CD4-positive, alpha-beta T cell treated with Interleukin-4 for 4 hours (primary cell): ENCODE results near the gene DNAAF2.
A peak's percentile ranks its signal among the peaks of the same experiment; 100 is the strongest.
"Not testable (repeated sequence)": the region's sequence is repeated elsewhere in the genome, so short reads cannot be mapped to it uniquely, and the experiment has no call there.

Experiments
- DNase-seq: peaks from one replicate; pipeline ENCODE4 v3.0.0-alpha.2; 2020

DNAAF2 gene, protein sequence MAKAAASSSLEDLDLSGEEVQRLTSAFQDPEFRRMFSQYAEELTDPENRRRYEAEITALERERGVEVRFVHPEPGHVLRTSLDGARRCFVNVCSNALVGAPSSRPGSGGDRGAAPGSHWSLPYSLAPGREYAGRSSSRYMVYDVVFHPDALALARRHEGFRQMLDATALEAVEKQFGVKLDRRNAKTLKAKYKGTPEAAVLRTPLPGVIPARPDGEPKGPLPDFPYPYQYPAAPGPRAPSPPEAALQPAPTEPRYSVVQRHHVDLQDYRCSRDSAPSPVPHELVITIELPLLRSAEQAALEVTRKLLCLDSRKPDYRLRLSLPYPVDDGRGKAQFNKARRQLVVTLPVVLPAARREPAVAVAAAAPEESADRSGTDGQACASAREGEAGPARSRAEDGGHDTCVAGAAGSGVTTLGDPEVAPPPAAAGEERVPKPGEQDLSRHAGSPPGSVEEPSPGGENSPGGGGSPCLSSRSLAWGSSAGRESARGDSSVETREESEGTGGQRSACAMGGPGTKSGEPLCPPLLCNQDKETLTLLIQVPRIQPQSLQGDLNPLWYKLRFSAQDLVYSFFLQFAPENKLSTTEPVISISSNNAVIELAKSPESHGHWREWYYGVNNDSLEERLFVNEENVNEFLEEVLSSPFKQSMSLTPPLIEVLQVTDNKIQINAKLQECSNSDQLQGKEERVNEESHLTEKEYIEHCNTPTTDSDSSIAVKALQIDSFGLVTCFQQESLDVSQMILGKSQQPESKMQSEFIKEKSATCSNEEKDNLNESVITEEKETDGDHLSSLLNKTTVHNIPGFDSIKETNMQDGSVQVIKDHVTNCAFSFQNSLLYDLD

DNA sequence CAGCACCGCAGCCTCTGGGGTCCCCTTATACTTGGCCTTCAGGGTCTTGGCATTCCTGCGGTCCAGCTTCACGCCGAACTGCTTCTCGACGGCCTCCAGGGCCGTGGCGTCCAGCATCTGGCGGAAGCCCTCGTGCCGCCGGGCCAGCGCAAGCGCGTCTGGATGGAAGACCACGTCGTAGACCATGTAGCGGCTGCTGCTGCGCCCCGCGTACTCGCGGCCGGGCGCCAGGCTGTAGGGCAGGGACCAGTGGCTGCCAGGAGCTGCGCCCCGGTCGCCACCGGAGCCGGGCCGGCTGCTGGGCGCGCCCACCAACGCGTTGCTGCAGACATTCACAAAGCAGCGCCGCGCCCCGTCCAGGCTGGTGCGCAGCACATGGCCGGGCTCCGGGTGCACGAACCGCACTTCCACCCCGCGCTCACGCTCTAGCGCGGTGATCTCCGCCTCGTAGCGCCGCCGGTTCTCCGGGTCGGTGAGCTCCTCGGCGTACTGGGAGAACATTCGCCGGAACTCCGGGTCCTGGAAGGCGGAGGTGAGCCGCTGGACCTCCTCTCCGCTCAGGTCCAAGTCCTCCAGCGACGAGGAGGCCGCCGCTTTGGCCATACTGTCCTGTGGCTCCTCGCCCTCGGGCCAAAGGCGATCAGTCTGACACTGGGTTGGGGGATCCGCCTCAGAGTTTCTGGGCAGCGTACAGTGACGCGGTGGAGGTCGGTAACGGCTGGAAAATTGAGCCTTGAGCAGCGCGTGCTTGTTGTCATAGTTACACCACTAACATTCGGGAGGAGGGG, at the start of gene DNAAF2:
Gene DNAAF2 (minus strand): TSS at position 698 of the 788 bp plus-strand sequence. CDS start 95 bp downstream, at position 603.
- DNase-seq, result peak; percentile 80

DNA sequence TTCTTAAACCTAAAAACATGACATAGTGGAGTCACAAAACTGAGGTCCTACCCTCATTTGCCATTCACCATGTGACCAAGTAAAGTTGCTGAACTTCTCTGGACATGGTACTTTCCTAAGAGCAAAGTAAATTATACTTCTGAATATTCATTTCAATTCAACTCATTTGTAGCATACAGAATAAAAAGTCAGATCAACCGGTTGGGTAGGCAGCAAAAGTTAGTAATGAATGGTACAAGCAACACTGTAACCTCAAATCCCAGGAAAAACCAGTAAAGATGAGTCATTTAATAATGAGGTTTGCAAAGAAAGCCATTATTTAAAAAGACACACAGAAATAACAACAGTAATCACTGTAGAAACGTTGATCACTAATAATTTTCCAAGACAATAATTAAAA, 44.2 kb upstream of the DNAAF2 start:
- no peak for DNase-seq

DNA sequence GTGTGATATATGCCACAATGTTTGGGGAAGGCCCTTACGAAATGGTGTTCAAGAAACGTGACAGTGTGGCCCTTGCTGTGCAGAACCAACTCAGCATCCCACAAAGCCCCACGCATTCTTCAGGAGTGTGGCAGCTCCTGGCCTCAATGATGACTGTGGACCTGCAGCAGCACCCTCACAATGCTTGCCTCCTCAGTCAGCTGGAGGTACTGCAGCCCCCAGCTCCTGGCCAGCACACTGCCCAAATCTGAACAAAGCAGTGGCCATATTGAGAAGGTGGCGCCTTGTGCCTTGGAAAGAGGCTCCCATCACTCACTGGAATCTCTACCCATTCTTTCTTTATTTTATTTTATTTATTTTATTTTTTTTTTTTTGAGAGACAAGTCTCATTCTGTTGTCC, 42.6 kb upstream of the DNAAF2 start:
- no peak for DNase-seq

DNA sequence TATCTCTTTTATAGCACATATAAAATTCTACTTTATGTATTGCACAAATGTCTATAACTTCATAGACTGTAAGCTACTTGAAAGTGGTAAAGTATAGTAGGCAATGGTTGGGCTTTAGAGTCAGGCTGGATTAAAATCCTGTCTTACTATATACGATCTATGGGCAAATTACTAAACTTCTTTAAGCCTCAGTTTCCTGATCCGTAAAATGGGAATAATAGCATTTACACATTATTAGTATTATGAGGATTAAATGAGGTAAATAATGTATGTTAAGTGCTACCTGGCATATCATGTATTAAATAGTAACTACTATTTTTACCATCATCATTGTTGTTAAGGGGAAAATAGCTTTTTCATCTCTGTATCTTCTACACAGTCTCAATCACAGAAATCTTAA, 38.5 kb upstream of the DNAAF2 start:
- no peak for DNase-seq

DNA sequence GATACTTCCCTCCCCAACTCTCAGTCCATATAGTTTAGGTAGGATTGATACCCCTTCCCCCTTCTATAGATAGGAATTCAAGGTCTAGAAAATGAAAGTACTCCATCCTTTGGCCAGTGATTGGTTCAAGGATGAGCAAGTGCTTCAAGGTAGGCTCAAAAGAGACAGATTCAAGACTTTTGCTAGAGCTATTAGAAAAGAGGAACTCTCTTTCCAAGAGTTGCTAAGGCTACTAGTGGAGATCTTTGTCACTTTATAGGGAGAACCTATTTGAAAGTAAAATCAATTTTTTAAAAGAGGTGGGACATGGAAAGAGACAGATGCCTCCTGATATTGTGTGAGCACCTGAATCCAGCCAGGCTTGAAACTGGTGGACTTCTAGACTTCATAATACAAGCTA, 35.4 kb upstream of the DNAAF2 start:
- DNase-seq, result no peak

DNA sequence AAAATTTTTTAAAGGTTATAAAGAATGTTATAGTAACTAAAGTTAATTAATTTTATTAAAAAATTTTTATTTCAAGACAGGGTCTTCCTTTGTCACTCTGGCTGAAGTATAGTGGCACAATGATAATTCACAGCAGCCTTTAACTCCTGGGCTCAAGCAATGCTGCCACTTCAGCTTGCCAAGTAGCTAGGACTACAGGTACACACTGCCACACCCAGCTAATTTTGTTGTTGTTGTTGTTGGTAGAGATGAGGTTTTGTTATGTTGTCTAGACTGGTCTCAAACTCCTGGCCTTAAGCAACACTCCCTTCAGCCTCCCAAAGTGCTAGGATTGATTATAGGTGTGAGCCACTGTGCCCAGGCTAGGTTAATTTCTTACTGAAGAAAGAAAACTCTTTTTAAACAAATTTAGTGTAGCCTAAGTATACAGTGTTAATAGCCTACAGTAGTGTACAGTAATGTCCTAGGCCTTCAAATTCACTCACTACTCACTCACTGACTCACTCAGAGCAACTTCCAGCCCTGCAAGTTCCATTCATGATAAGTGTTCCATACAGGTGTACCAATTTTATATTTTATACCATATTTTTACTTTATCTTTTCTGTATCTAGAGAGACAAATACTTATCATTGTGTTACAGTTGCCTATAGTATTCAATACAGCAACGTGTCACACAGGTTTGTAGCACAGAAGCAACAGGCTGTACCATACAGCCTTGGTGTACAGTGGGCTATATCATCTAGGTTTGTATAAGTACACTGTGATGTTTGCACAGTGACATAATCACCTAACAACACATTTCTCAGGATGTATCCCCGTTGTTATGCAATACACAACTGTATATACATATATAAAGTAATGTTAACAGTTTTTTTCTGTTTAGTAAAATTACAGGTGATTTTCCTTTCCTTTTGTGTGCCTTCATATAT, 24.7 kb upstream of the DNAAF2 start:
- no peak for DNase-seq

DNA sequence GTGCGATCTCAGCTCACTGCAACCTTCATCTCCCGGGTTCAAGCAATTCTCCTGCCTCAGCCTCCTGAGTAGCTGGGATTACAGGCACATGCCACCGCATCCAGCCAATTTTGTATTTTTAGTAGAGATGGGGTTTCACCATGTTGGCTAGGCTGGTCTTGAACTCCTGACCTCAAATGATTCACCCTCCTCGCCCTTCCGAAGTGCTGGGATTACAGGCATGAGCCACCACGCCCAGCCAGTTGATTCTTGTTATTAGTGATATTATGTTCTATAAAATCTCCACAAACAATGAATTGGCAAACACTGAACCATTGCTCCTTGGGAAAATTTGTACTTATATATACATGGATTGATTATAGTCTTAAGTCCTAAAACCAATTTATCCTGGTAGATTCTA, 22.5 kb upstream of the DNAAF2 start:
- DNase-seq, result not testable (repeated sequence)

DNA sequence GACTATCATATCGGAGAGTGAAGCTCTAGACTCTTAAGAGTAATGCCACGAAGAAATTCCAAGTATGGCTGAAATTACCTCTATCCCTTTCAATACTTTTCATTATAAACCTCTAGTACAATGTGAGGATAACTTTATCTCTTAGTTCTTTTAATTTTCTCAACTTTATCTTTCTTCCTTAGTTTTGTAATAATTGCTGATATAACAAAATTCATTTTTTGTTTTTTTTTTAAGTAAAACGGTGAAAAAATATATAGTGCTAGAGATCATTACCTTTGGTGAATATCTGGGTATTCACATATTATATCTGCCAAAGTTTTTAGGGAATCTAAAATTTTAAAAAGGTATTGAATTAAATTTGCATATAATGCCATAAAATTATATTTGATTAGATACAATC, 19.5 kb upstream of the DNAAF2 start:
- no peak for DNase-seq

DNA sequence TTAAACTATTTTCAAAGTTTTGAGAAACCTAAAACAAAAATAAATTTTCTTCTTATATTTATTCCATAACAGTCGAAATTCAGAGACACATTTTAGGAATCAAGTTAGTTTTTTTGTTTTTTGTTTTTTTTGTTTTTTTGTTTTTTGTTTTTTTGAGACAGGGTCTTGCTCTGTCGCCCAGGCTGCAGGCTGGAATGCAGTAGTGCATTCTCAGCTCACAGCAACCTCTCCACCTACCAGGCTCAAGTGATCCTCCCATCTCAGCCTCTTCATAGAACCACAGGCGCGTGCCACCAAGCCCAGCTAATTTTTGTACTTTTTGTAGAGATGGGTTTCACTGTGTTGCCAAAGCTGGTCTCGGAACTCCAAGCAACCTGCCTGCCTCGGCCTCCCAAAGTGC, 18.5 kb upstream of the DNAAF2 start:
- no peak for DNase-seq

DNA sequence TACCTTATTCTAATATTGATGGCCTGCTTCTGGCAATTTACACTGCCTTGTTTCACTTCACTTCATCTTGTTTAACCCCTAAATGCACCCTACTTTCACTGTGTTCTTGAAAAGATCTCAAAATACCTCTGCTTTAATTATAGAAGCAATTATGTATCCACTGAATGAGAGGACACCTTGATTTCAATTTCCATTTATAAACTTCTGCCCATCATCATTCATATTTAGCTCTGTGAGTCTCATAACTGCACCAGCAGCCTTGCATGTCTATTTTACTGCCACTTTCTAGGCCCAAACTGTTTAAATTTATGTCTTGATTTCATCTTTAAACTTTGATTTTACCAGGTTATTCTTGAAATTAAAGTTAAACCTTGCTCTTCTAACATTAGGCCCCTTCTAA, 7.1 kb upstream of the DNAAF2 start:
- no peak for DNase-seq

DNA sequence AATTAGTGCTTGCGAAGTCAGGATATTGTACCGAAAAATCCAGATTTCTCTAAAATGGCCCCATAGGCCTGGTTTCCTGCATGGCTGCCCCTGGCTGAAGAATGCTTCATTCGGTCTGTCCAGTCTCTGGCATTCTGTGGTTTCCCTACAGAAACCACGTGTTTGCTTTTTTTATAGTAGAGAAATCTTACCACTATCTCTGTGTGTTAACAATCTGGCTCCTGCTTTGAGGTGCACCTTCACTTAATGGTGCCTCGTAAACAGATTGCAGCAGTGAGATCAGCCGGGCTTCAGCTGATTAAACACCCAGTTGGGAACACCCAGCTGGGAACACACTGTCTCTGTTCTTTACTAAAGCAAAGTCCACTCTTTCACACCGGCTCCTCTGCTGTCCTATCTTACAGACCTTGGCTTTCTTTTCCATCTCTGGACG, 6.7 kb upstream of the DNAAF2 start:
- no peak for DNase-seq

DNA sequence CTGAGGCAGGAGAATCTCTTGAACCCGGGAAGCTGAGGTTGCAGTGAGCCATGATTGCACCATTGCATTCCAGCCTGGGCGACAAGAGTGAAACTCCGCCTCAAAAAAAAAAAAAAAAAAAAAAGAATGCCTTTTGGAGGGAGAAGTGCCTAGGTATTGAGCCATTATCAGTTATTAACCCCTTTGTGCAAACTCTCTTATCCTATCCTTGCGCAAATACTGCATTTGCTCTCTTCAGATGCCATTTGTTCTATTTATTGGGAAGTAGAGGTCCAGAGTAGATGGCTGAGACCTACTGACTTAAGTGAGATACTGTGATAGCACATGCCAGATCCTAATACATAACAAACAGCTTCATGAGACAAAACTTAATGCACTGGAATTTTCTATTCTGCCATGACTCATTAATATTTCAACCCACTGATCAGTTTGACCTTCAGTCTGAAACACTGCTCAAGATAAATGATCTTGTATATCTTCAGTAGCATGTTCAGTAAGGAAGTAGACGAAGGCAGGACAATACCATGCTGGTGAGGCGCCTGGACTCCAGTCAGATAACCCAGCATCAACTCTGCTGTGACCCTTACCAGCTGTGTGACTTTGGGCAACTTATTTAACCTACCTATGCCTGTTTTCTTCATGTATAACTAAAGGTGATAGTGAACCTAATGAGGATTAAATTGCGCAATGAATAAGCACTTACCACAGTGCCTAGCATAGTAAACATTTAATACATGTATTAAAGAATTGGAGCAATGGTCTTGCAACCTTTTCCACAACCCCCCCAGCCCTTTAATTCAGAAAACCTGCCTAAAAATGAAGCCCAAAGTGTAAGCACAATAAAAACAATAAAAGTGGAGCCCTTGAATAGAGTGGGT, 5.7 kb upstream of the DNAAF2 start:
- no peak for DNase-seq

DNA sequence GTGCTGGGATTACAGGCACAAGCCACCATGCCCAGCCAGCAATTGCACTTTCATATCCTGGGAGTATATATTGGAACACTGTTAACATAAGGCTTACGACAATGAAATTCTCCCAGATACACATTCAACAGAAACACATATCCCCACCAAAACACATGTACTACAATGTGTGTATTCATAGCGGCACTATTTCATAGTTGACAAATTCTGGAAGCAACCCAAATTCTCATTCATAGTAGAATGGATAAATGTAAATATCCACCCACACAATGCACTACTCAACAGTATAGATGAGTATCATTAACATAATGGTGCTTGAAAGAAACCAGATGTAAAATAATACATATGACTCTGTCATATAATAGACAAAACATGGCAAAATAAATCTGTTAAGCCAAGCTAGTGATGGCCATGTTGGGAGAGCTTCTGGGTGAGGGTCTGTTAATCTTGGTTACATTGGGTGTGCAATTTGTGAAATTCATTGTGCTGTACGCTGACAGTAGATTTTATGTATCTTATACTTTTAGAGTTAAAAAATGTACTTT, 2.6 kb upstream of the DNAAF2 start:
- no peak for DNase-seq

DNA sequence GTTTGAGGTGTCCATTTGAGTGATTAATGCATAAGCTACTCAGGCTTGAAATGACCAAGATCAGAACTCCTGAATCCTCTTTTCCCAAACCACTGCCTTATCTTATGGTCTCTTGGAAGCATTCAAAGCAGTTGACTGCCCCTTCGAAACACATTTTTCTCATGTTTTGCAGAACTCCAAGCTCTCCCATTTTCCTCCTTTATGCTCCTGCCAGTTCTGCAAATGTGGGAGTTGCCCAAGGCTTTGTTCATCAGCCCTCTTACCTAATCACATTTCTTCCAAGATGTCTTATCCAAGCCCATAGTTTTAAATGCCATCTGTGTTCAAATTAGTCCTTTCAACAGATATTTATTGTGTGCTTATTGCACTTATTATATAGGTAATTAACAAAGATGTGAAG, 1.8 kb upstream of the DNAAF2 start:
- no peak for DNase-seq

DNA sequence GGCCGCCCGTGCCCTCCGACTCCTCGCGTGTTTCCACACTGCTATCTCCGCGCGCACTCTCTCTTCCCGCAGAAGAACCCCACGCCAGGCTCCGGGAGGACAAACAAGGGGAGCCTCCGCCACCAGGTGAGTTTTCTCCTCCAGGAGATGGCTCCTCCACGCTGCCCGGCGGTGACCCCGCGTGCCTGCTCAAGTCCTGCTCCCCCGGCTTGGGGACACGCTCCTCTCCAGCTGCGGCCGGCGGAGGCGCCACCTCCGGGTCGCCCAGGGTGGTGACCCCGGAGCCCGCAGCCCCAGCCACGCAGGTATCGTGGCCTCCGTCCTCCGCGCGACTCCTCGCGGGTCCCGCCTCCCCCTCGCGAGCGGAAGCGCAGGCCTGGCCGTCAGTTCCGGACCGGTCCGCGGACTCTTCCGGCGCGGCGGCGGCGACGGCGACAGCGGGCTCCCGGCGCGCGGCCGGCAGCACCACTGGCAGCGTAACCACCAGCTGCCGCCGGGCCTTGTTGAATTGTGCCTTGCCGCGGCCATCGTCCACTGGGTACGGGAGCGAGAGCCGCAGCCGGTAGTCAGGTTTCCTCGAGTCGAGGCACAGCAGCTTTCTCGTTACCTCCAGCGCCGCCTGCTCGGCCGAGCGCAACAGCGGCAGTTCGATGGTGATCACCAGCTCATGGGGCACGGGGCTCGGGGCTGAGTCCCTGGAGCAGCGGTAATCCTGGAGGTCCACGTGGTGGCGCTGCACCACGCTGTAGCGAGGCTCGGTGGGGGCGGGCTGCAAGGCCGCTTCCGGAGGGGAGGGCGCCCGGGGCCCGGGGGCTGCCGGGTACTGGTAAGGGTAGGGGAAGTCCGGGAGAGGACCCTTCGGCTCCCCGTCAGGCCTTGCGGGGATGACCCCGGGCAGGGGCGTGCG, 1.2 kb downstream of the DNAAF2 start:
- peak; percentile 95 for DNase-seq

DNA sequence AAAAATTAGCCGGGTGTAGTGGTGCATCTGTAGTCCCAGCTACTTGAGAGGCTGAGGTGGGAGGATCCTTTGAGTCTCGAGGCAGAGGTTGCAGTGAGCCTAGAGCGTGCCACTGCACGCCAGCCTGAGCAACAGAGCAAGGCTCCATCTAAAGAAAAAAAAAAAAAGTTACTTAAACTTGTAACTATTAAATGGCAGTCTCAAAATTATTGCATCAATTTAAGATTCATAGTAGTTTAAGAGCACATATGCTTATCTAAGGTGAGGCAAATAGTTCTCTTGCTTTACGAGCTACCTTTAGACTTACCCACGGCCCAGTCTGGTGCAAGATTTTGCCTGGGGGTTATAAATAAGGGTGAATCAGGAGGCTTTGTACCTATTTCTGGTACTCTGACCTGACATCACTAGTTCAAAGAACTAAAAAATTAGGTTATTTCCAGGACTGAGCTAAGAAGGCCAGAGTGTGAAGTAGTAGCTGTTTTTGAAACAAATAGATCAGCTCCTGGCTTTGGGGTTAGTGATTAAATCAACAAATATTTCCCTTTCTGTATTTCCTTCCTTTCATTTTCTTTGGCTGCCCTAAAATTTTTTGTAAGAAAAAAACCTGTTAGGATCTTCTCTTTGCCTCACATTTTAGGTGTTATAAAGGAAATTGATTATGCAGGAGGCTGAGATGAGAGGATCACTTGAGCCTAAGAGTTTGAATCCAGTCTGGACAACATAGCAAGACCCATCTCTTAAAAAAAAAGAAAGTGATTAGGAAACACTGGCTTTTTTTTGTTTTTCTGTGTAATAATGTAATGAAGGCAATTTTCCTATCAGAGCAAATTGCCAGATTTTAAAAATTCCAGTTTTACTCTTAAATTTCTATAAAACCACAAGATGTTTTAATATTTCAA, 10.9 kb downstream of the DNAAF2 start:
- peak; percentile 80 for DNase-seq

DNA sequence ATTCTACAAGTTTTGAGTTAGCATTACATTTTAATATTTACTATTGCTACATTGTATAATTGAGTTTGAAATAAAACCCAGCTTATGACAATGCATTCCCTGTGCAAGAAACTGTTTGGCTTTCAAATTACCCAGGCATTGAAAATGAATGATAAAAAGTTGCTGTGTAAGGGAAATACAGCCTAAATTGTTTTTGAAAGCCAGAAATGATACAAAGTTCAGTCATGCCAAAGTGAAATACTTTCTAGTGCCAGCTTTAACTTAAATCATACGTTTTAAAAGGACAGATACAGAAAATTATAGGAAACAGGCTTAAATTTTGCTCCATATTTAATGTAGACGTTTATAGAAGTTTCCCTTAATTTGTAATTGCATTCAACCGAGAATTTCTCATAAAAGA, 11.7 kb downstream of the DNAAF2 start:
- DNase-seq, result no peak

DNA sequence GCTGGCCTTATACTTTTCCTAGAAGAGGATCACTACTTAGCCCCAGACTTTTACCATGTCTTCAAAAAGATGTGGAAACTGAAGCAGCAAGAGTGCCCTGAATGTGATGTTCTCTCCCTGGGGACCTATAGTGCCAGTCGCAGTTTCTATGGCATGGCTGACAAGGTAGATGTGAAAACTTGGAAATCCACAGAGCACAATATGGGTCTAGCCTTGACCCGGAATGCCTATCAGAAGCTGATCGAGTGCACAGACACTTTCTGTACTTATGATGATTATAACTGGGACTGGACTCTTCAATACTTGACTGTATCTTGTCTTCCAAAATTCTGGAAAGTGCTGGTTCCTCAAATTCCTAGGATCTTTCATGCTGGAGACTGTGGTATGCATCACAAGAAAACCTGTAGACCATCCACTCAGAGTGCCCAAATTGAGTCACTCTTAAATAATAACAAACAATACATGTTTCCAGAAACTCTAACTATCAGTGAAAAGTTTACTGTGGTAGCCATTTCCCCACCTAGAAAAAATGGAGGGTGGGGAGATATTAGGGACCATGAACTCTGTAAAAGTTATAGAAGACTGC, 12.9 kb downstream of the DNAAF2 start:
- no peak for DNase-seq
